HG02571 (cell line): Measurements from ENCODE around the gene PRRC2C.
"Not testable (repeated sequence)": the region's sequence is repeated elsewhere in the genome, so short reads cannot be mapped to it uniquely, and the experiment has no call there.

Experiments
- ATAC-seq: cut with Tn5 transposase; IDR thresholded peaks from one replicate; pipeline ENCODE4 v1.9.1; 2021; ENCODE audit warnings: mild to moderate bottlenecking, moderate library complexity; ENCODE audit not compliant: unreplicated experiment

PRRC2C gene

DNA sequence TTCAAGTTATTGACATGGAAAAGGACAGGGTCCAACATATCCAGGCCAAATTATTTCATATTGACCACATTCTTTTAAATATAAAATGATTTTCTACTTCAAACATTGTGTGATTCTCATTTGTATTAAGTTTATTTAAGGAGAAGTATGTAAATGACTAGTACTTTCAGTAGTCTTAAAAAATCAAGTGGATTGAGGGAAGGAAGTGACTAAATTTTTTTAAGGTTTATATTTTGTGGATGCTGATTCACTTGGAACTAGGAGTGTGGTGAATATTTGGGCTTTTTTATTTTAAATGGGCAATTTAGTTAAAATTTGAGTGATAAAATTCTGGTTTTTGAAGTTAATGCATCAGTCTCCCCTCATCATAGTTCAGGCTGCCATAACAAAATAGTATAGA lies 10.1 kb downstream of the PRRC2C start:
- ATAC-seq = no peak

DNA sequence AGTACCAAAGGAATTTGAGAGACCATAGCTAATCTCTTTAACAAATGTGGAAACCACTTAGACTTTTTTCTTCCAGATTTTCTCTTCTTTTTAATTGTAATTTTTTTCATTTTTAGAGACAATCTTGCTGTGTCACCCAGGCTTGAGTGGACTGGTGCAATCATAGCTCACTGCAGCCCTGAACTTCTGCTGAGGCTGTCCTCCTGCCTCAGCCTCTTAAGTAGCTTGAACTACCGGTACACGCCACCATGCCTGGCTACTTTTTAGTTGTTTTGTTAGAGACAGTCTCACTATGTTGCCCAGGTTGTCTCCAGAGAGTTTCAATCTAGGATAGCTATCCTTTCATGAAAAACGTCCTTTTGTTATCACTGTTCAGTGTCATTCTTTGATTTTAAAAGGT lies 15.0 kb downstream of the PRRC2C start:
- ATAC-seq = no peak

DNA sequence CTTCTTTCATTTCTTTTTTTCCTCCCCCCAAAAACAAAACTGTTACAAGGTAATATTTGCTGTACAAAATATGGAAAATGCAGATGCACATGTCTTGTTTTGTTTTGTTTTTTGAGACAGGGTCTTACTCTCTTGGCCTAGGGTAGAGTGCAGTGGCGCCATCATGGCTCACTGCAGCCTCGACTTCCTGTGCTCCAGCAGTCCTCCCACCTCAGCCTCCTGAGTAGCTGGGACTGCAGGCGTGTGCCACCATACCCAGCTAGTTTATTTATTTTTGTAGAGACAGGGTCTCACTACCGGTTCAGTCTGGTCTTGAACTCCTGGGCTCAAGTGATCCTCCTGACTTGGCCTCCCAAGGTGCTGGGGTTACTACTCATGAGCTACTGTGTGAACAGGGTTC lies 15.5 kb downstream of the PRRC2C start:
- ATAC-seq = no peak

DNA sequence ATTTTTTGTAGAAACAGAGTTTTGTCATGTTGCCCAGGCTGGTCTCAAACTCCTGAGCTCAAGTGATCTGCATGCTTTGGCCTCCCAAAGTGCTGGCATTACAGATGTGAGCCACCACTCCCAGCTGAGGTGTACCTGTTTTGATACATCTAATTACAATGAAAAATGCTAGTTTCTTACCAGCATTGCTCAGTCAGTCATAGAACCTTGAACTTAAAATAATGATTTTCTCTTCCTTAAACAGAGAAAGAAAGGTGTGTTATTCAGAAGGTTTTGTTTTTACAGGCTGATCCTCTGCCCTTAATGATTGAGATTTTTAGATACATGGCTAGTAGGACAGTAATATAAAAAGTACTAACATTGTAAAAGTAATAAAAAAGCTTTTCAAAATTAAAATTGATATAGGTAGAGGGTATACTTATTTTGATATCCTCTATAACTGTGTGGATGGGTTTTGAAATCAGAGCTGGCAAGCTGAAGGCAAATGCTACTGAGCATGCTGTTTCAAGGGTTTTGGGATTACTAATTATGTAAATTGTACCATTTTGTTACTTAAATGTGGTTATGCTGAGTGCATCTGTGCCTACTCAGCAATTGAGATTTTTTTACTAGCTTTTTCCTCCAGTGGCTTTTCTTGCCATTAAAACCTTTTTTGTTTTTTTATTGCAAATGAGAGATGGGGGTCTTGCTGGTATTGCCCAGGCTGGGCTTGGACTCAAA lies 16.1 kb downstream of the PRRC2C start:
- ATAC-seq = peak; percentile 83

DNA sequence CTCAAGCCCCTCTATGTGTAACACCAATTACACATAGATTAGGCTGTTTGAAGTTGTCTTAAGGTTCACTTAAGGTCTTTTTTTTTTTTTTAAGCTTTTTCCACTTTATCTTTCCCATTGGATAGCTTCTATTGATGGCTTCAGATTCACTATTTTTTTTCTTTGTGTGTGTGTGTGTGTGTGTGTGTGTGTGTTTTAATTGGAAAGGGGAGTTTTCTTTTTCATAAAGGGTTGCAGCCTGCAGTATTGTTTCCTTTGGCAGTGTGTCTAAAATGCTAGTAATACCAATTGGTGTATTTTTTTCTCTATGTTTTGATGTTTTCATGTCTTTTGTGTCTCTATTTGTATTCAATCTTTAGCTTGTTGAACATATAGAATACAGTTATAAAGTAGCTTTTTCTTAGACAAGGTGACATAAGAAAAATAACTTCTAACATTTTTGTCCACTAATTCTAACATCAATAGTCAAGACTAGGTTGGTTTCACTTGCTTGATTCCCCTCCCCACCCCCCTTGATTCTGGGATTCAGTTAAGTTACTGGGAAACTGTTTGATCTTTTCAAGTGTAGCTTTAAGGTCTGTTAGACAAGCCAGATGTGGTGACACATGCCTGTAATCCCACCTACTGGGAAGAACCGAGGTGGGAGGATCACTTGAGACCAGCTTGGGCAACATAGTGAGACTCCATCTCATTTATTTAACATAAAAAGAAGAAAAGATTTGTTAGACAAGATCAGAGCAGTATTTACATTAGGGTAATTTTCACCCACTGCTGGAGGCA lies 21.4 kb downstream of the PRRC2C start:
- ATAC-seq = no peak

DNA sequence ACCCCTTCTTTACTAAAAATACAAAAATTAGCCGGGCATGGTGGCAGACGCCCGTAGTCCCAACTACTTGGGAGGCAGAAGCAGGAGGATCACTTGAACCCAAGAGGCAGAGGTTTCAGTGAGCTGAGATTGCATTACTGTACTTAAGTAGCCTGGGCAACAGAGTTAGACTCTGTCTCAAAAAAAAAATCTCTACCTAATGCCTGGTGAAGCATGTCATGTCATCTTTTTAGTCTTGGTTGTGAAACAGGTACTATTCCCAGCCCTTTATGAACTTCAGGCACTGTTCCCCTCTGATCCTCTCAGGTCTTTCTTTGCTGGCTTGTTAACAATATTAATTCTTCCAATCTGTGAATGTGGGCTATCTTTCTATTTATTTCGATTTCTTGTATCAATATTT lies 22.1 kb downstream of the PRRC2C start:
- no peak for ATAC-seq

DNA sequence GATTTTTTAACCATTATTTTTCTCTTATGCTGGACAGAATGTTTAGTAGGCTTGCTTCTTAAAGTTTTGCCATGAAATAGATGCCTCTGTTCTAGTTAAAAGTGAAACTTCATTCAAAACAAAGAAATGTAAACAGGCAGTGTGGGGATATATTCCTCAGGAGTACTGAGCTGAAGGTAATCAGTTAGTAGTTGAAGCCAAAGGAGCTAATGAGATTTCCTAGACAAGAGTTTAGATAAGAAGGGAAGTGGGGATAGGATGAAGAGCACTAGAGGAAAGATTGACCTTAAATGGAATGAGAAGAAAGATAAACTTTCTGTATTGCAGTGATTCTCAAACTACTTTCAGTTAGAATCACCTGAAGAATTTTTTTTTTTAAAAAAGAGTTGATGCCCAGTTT lies 23.9 kb downstream of the PRRC2C start:
- ATAC-seq = no peak

DNA sequence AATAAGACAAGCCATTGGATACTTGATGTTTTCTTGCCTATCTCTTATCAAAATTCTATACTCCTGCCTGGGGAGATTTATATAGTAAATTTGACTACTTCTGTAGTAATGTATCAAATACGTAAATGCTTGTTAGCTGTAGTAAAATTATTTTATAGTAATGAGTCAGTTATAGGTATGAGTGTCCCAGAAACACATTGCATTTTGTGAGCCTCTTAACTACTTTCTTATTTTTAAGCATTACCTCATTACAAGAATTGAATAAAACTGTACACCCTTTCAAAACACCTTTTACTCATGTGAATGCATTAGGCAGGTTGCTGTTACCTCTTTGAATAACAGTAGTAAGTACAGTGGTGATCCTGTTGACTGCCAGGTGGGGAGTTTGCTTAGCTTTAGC lies 28.4 kb downstream of the PRRC2C start:
- no peak for ATAC-seq

DNA sequence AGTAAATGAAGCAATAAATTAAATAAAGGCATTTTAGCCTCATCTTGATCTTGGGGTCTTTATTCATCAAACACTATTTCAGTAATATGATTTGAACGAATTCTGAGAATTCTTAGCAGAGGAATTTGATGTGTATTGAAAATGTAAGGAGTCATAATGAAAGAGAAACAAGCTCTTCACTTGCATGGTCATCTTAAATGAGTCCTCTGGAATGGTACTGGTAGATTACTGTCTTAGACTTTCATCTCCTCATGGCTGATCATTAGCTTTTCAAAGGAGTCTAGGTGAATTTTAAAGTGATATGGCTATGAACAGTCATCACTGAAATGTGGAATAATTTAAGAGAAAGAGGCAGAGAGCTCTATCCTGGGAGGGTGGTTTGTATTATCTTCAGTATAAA lies 30.0 kb downstream of the PRRC2C start:
- ATAC-seq = no peak

DNA sequence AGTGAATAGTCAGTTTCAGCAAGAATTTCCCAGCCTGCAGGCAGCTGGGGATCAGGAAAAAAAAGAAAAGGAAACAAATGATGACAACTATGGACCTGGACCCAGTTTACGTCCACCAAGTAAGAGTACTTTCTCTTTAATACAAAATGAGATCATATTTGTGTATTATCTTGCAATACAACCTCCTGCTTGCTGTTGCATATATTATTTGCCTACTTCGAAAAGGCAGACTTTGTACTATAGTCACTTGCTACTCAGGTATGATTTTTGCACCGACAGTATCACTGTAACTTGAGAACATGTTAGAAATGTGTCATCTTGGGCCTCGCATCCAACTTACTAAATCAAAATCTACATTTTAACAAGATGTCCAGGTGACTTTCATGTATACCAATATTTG lies 30.4 kb downstream of the PRRC2C start:
- ATAC-seq = no peak

DNA sequence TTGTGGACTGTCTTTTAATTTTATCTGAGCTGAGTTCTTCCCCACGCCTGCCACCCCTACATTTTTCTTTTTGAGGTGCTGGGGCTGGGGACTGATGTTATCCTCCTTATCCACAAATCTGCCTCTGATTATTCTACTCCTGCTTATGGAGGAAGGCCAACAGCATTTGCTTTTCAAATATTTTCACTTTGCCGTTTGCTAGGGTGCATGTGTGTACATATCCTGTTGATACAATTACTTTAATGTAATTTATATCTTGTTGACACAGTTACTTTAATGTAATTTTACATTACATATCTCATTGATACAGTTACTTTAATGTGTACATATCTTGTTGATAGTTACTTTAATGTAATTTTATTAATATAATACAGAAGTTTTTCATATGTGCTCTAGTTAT lies 36.2 kb downstream of the PRRC2C start:
- ATAC-seq = no peak

DNA sequence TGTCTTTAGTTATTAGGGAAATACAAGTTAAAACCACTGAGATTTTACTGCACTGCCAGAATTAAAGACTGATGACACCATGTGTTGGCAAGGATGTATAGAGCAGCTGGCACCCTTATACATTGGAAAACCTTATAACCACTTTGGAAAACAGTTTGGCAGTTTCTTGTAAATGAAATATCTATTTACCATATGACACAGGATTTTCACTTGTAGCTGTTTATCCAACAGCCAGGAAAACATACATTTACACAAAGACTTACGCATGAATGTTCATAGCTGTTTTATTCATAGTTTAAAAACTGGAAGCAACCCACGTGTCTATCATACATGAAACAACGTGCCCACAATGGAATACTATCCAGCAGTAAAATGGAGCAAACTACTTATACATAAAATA lies 45.3 kb downstream of the PRRC2C start:
- no peak for ATAC-seq

DNA sequence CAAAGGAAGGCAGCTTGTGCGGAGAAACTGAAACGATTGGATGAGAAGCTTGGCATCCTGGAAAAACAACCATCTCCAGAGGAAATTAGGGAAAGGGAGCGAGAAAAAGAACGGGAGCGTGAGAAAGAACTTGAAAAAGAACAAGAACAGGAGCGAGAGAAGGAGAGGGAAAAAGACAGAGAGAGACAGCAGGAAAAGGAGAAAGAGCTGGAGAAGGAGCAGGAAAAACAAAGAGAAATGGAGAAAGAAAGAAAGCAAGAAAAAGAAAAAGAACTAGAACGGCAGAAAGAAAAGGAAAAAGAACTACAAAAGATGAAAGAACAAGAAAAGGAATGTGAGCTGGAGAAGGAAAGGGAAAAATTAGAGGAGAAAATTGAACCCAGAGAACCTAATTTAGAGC lies 47.2 kb downstream of the PRRC2C start:
- ATAC-seq = no peak

DNA sequence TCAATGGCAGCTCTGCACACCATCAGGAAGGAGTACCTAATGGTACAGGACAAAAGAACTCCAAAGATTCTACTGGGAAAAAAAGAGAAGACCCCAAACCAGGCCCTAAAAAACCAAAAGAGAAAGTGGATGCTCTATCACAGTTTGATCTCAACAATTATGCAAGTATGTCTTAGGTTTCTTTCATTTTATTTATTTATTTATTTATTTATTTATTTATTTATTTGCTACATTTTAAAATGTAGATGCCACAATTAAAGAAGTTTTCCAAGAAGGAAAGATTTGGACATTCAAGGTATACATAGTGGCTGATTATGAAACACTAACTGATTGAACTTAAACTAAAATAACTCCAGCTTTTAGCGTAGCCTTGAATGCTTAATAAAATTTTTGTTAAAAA lies 60.2 kb downstream of the PRRC2C start:
- no peak for ATAC-seq

DNA sequence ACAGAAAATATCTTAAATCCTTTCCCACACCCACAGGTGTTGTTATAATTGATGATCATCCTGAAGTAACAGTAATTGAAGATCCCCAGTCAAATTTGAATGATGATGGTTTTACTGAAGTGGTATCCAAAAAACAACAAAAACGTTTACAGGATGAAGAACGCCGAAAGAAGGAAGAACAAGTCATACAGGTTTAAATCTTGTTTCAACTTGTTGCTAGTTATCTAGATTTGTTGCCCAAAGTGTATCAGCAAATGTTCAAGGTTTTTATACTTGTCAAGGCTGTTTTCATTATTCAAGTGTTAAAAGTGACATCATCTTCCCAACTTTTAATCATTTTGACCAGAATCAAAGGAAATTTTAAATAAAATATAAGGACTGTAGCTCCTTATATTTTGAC lies 64.7 kb downstream of the PRRC2C start:
- no peak for ATAC-seq

DNA sequence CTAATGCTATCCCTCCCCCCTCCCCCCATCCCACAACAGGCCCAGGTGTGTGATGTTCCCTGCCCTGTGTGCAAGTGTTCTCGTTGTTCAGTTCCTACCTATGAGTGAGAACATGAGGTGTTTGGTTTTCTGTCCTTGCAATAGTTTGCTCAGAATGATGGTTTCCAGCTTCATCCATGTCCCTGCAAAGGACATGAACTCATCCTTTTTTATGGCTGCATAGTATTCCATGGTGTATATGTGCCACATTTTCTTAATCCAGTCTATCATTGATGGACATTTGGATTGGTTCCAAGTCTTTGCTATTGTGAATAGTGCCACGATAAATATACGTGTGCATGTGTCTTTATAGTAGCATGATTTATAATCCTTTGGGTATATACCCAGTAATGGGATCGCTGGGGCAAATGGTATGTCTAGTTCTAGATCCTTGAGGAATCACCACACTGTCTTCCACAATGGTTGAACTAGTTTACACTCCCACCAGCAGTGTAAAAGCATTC lies 65.3 kb downstream of the PRRC2C start:
- ATAC-seq = not testable (repeated sequence)

DNA sequence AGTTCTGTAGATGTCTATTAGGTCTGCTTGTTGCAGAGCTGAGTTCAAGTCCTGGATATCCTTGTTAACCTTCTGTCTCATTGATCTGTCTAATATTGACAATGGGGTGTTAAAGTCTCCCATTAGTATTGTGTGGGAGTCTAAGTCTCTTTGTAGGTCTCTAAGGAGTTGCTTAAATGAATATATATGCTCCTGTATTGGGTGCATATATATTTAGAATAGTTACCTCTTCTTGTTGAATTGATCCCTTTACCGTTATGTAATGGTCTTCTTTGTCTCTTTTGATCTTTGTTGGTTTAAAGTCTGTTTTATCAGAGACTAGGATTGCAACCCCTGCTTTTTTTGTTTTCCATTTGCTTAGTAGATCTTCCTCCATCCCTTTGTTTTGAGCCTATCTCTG lies 68.6 kb downstream of the PRRC2C start:
- ATAC-seq = not testable (repeated sequence)

DNA sequence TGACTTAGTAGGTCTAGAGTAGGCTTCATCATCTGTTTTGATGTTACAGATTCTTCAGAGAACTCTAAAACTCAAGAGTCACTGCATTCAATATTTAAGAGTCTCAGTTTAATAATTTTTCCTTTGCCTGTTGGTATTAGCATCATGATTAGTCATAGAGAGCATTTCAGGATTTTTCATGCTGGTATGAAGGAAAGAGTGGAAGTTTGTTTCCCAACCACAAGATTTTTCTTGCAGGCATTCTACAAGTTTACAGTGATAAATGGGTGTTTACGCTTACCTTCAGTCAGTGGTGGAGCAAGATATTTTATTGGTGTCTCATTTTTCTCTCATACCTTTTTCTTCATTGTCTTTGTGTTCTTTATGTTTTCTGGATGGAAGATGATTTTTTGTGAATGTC lies 78.3 kb downstream of the PRRC2C start:
- no peak for ATAC-seq

DNA sequence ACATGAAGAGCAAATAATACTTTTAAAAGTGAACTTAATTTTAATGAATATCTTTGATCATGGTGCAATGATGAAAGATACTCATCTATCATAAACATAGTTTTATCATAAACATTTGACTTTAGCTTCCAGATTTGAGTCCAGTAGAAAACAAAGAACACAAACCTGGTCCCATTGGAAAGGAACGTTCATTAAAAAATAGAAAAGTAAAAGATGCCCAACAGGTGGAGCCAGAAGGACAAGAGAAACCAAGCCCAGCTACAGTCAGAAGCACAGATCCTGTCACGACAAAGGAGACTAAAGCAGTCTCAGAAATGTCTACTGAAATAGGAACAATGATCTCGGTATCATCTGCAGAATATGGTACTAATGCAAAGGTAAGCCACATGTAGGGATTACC lies 81.1 kb downstream of the PRRC2C start:
- no peak for ATAC-seq

DNA sequence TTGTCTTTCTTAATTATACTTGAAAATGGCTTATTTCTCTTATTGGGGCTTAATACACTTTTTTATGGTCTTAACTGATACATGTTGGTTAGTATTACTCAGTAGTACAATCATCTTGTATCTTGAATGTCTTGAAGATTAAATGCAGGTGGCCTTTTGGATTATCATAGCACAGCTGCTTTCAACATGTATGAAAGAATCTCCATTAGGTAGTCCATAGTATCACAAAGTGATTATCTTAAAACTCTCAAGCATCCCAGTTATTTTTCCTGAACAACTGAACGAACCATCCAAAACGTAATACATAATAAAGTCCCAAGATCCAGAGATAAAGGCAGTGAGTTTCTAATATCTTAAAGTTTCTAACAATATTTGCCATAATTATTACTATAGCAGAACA lies 85.0 kb downstream of the PRRC2C start:
- no peak for ATAC-seq

DNA sequence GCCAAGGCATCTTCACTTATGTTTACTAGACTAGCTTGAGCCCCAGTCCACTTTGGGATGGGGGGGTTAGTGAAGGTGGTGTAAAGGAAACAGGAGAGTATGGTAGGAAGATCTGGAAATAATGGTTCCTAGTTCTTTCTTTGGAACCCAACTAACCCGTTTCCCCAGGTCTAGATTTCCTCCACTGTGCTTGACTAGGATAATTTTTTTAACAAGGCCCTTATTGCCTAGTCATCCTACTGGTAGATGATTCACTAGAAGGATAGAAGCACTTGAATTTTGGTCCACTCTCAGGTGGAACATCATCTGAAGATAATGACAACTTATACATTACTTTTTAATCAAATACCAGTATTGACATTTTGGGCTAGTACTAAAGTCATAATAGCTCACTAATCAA lies 90.8 kb downstream of the PRRC2C start:
- ATAC-seq = no peak

DNA sequence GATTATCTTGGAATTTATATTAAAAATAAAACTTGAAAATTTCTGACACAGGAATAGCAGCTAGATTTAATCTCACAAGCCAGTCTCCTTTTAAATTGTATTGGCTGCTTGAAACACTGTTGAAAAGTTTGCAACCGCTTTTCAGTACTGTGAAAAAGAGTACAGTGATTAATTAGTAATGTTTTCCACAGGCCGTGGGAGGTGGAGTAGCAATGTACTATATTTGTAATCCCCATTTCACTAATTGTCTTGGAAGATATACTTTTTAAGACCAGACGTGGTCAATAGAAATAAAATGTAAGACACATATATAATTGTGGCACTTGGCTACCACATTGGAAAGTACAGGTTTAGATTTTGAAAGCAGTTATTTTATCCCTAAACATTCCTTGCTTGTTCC lies 95.9 kb downstream of the PRRC2C start:
- no peak for ATAC-seq
